HepG2 (cell line): ENCODE results near the gene EFL1. TPM values are rescaled to one million over a fixed set of nuclear protein-coding genes. Genes with fewer than 3 reads are reported as not detected.

Experiments used
- ATAC-seq: fragments of 200-7000 bp; cut with Tn5 transposase; 3 replicates; pipeline ENCODE4 v1.9.1; 2020; ENCODE audit warnings: mild to moderate bottlenecking, moderate library complexity
- BruUV-seq: library from RNA; stranded (reverse); fragments of 400-500 nt; replicated peaks from 2 replicates; lab custom pipeline; 2021; lab: Mats Ljungman, UMichigan
- CTCF ChIA-PET: fragments of 300-600 bp; formaldehyde crosslinking; extraction: SDS; loops from one replicate; lab custom pipeline; 2021; ENCODE audit warnings: low total read pairs, inconsistent platforms, low intra/inter-chr PET ratio; lab: Yijun Ruan, JAX
- POLR2A ChIA-PET: fragments of 350-600 bp; sonication (Branson Sonifier 250); formaldehyde crosslinking; loops from one replicate; lab custom pipeline; 2020; ENCODE audit warnings: antibody characterized with exemption, inconsistent platforms; lab: Yijun Ruan, JAX
- DNase-seq: peaks from one replicate; pipeline ENCODE4 v3.0.0-alpha.2; 2015; ENCODE audit warnings: low spot score
- FAIRE-seq: peaks from 3 replicates; lab custom pipeline; 2011; peaks lifted over from hg19 to GRCh38; lab: Jason Lieb, UNC
- H2AFZ ChIP-seq: one replicate; pipeline ENCODE4 v1.6.1; 2011; ENCODE audit warnings: low read length, inconsistent platforms
- H3K27ac ChIP-seq: fragments of 300-600 bp; 3 replicates; pipeline ENCODE4 v1.8.0; 2011; ENCODE audit warnings: mixed run types, mild to moderate bottlenecking, mixed read lengths, low read length, inconsistent platforms; ENCODE audit not compliant: insufficient read depth; ENCODE audit errors: extremely low read length
- H3K27me3 ChIP-seq, 2 experiments: fragments of 200-600 bp in 1 of 2; 2 replicates in 1 of 2; 3 replicates in 1 of 2; pipeline versions ENCODE4 v1.6.0 to v1.8.0; 2011; ENCODE audit warnings: low read length in 2 of 2, mild to moderate bottlenecking in 2 of 2, moderate library complexity in 2 of 2, inconsistent platforms in 1 of 2; ENCODE audit not compliant: insufficient read depth in 2 of 2, control insufficient read depth in 1 of 2
- H3K36me3 ChIP-seq, 2 experiments: fragments of 200-600 bp in 1 of 2; replicated peaks in 1 of 2; 2 replicates in 1 of 2; 3 replicates in 1 of 2; pipeline versions ENCODE4 v1.5.1 to v1.8.0; 2011; ENCODE audit warnings: low read length in 2 of 2, inconsistent platforms in 1 of 2; ENCODE audit not compliant: insufficient read depth in 2 of 2, control insufficient read depth in 1 of 2
- H3K4me1 ChIP-seq: 2 replicates; pipeline ENCODE4 v1.5.1; 2012; ENCODE audit warnings: low read length, inconsistent platforms; ENCODE audit not compliant: insufficient read depth
- H3K4me2 ChIP-seq: 2 replicates; pipeline ENCODE4 v1.6.0; 2011; ENCODE audit warnings: low read depth, low read length, inconsistent platforms
- H3K4me3 ChIP-seq, 3 experiments: fragments of 200-600 bp in 1 of 3; sonication (generic), shearing (Covaris generic) in 1 of 3; replicated peaks in 1 of 3; 2 replicates each; pipeline ENCODE4 v1.5.1; 2011 to 2016; ENCODE audit warnings: low read length in 3 of 3, inconsistent platforms in 2 of 3, low read depth in 2 of 3, mild to moderate bottlenecking in 2 of 3, control low read depth in 1 of 3, mixed read lengths in 1 of 3; ENCODE audit not compliant: insufficient read depth in 1 of 3
- H3K79me2 ChIP-seq: one replicate; pipeline ENCODE4 v1.6.1; 2011; ENCODE audit warnings: low read length, inconsistent platforms; ENCODE audit not compliant: insufficient read depth
- H3K9ac ChIP-seq: 2 replicates; pipeline ENCODE4 v1.6.0; 2011; ENCODE audit warnings: mild to moderate bottlenecking, low read depth, low read length, inconsistent platforms; ENCODE audit not compliant: insufficient read depth
- H3K9me3 ChIP-seq: 2 replicates; pipeline ENCODE4 v1.5.1; 2012; ENCODE audit warnings: mild to moderate bottlenecking, low read length
- H4K20me1 ChIP-seq: 2 replicates; pipeline ENCODE4 v1.6.0; 2011; ENCODE audit warnings: inconsistent platforms, mild to moderate bottlenecking, low read length, moderate library complexity; ENCODE audit not compliant: insufficient read depth
- DMAP1 ChIP-seq: IDR thresholded peaks from 2 replicates; pipeline ENCODE4 v1.6.1; 2016
- NR0B2 ChIP-seq: sonication (generic); formaldehyde crosslinking; IDR thresholded peaks from 2 replicates; pipeline ENCODE4 v1.4.0; 2020; ENCODE audit warnings: mild to moderate bottlenecking, missing genetic modification reagents
- SRSF4 ChIP-seq: fragments of 200-400 bp; formaldehyde crosslinking; IDR thresholded peaks from one replicate; pipeline ENCODE4 v1.6.1; 2018; ENCODE audit warnings: mild to moderate bottlenecking, low read depth, low read length, moderate library complexity; ENCODE audit not compliant: poor library complexity, severe bottlenecking
- ZBTB39 ChIP-seq: sonication (generic); formaldehyde crosslinking; IDR thresholded peaks from 2 replicates; pipeline ENCODE4 v1.5.0; 2020; ENCODE audit warnings: missing genetic modification reagents
- ZNF331 ChIP-seq: sonication (generic); formaldehyde crosslinking; IDR thresholded peaks from 2 replicates; pipeline ENCODE4 v1.4.0; 2020; ENCODE audit warnings: missing genetic modification reagents
- ZNF619 ChIP-seq: sonication (generic); formaldehyde crosslinking; IDR thresholded peaks from 2 replicates; pipeline ENCODE4 v1.4.0; 2020; ENCODE audit warnings: mild to moderate bottlenecking, missing genetic modification reagents
- ZNF883 ChIP-seq: sonication (generic); formaldehyde crosslinking; IDR thresholded peaks from 2 replicates; pipeline ENCODE4 v1.5.1; 2020; ENCODE audit warnings: mild to moderate bottlenecking, missing genetic modification reagents; ENCODE audit errors: not compliant biosample characterization
- WGBS: methylation state at CpG from one replicate; pipeline ENCODE4 v1.1.6; 2017; ENCODE audit warnings: low lambda C conversion rate; 5-methylcytosine and 5-hydroxymethylcytosine counted together
- in situ Hi-C: cut with HindIII; loops from 2 replicates; pipeline ENCODE4 v1.10.0; 2017; ENCODE audit warnings: low pct_unique_long_range_greater_than_20kb; ENCODE audit not compliant: extremely low pct_ligation_motif_present
- intact Hi-C: fragments of 100-400 bp; cut with micrococcal nuclease; formaldehyde crosslinking; loops from one replicate; pipeline ENCODE4 v1.10.0; 2022; ENCODE audit not compliant: unreplicated experiment
- polyA plus RNA-seq, 8 experiments: library from polyadenylated mRNA; depleted of rRNA in 3 of 8; stranded (reverse) in 7 of 8; unstranded in 1 of 8; fragments of >200 nt; fragmentation: Illumina TruSeq in 4 of 8; extraction: Trizol in 4 of 8; gene quantifications; 2 replicates each; pipeline versions ENCODE4 v1.2.1 to v1.2.3, GENCODE V29; 2011 to 2016; ENCODE audit warnings: low read depth in 4 of 8, missing spikeins in 1 of 8, mixed read lengths in 1 of 8; ENCODE audit not compliant: insufficient read depth in 1 of 8
- total RNA-seq, 5 experiments: library from RNA; depleted of rRNA; stranded (reverse); fragments of >200 nt; fragmentation: Illumina TruSeq; extraction: Trizol; gene quantifications; 2 replicates each; pipeline ENCODE4 v1.2.3, GENCODE V29; 2016; ENCODE audit warnings: low read depth in 1 of 5

The EFL1 gene
- total and polyA plus RNA-seq, 2 of the 13 experiments (the other 11 are each of a cell fraction or from before 2014, with no cell fraction given), result 6.4 to 12.0 TPM

- ChIA-PET POLR2A (no interaction called here), CTCF (no interaction called here)
- no peak for FAIRE-seq
- TF ChIP-seq ZNF331 (CRISPR knock-in tag) (no peak), ZNF883 (CRISPR knock-in tag) (no peak), NR0B2 (no peak), DMAP1 (CRISPR knock-in tag) (no peak), SRSF4 (no peak), ZBTB39 (CRISPR knock-in tag) (no peak), ZNF619 (CRISPR knock-in tag) (no peak)
- no peak for DNase-seq
- in situ Hi-C loops, result no loop called here
- H3K27ac ChIP-seq, result no peak overlapping the region
- no peaks in the 10 kb centered on the region for H3K9me3 ChIP-seq
- H3K36me3 ChIP-seq, result peaks cover 0 to 16% of the 10 kb centered on the region in 2 experiments; a peak in 1 of 5 replicates
- no peaks in the 10 kb centered on the region for H3K27me3 ChIP-seq
- no peak overlapping the region for H2AFZ ChIP-seq
- 89% methylated on average over 3 of the region's 5 CpGs for WGBS
- no peak overlapping the region for H3K9ac ChIP-seq
- no peaks in the 10 kb centered on the region for H3K79me2 ChIP-seq
- no peak overlapping the region for H3K4me3 ChIP-seq
- peaks cover 7% of the 10 kb centered on the region; the same call in 1 of the 2 replicates for H3K4me1 ChIP-seq
- BruUV-seq, result no TSS peak
- no peaks in the 10 kb centered on the region for H4K20me1 ChIP-seq
- H3K4me2 ChIP-seq, result no peak overlapping the region
- no peak for ATAC-seq
- intact Hi-C loops, result no loop called here
Measured at GRCh38 chr15:82129761-82130160, 132.8 kb downstream of the EFL1 start.
